GM12878 (cell line): ENCODE measurements around the gene AP1S3.

Experiments
- CEBPZ ChIP-seq: fragments of 150-350 bp; IDR thresholded peaks from 2 replicates; pipeline ENCODE4 v1.6.1; 2016; ENCODE audit warnings: low read depth, low read length
- CHD2 ChIP-seq: IDR thresholded peaks from 2 replicates; pipeline ENCODE4 v1.6.1; 2011; ENCODE audit warnings: low read depth, low read length, improper control_type of control experiment, borderline replicate concordance
- ELK1 ChIP-seq: IDR thresholded peaks from 2 replicates; pipeline ENCODE4 v1.6.1; 2012; ENCODE audit warnings: low read depth, low read length, improper control_type of control experiment
- GATAD2B ChIP-seq: fragments of 450-650 bp; conservative IDR thresholded peaks from 2 replicates; pipeline ENCODE4 v1.6.1; 2017; ENCODE audit warnings: low read depth, mild to moderate bottlenecking, moderate library complexity
- KAT2A ChIP-seq: conservative IDR thresholded peaks from 2 replicates; pipeline ENCODE4 v1.6.1; 2011; ENCODE audit warnings: low read depth, low read length; ENCODE audit not compliant: control insufficient read depth
- PBX3 ChIP-seq: IDR thresholded peaks from 2 replicates; pipeline ENCODE4 v1.6.1; 2011; ENCODE audit warnings: mild to moderate bottlenecking, low read depth, low read length, moderate library complexity; ENCODE audit not compliant: insufficient replicate concordance
- POLR2AphosphoS2 ChIP-seq: IDR thresholded peaks from 2 replicates; pipeline ENCODE4 v1.6.1; 2011; ENCODE audit warnings: low read depth, mild to moderate bottlenecking, low read length, improper control_type of control experiment, moderate library complexity
- POLR2AphosphoS5 ChIP-seq: IDR thresholded peaks from 2 replicates; pipeline ENCODE4 v1.6.1; 2011; ENCODE audit warnings: mild to moderate bottlenecking, low read length, inconsistent platforms
- RCOR1 ChIP-seq: conservative IDR thresholded peaks from 2 replicates; pipeline ENCODE4 v1.6.1; 2012; ENCODE audit warnings: low read depth, low read length, improper control_type of control experiment
- RUNX3 ChIP-seq: IDR thresholded peaks from 2 replicates; pipeline ENCODE4 v1.6.1; 2012; ENCODE audit warnings: low read length, inconsistent platforms
- SMC3 ChIP-seq: IDR thresholded peaks from 2 replicates; pipeline ENCODE4 v1.6.1; 2011; ENCODE audit warnings: low read length, improper control_type of control experiment, borderline replicate concordance
- ZSCAN29 ChIP-seq: fragments of 450-650 bp; IDR thresholded peaks from 2 replicates; pipeline ENCODE4 v1.6.1; 2017; ENCODE audit warnings: mild to moderate bottlenecking, moderate library complexity
- TF ChIP-seq, protein P1 (sequence below): fragments of 450-650 bp; conservative IDR thresholded peaks from 2 replicates; pipeline ENCODE4 v1.6.1; 2017; ENCODE audit warnings: mild to moderate bottlenecking, moderate library complexity
- TF ChIP-seq, protein P2 (sequence below), 3 experiments: IDR thresholded peaks in 2 of 3; conservative IDR thresholded peaks in 1 of 3; 2 replicates each; pipeline ENCODE4 v1.5.1; 2011; ENCODE audit warnings: low read depth in 3 of 3, low read length in 3 of 3, mild to moderate bottlenecking in 3 of 3, control low read depth in 2 of 3, moderate library complexity in 2 of 3, inconsistent platforms in 1 of 3, mixed read lengths in 1 of 3; ENCODE audit not compliant: control insufficient read depth in 2 of 3, insufficient read depth in 1 of 3; ENCODE audit errors: extremely low read depth in 1 of 3

DNA sequence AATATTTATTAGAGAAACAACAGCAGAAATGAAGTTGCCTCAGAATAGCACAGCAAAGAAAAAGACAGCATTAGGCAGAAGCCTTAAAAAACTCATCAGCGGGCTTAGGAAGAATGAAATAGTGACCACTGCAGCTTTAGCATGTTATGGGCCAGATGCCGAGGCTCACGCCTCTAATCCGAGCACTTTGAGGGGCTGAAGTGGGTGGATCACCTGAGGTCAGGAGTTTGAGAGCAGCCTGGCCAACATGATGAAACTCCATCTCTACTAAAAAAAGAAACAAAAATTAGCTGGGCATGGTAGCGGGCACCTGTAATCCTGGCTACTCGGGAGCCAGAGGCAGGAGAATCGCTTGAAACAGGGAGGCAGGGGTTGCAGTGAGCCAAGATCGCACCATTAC, 32.4 kb downstream of the AP1S3 start:
- TF ChIP-seq RUNX3 = no peak
- TF ChIP-seq, protein P1, sequence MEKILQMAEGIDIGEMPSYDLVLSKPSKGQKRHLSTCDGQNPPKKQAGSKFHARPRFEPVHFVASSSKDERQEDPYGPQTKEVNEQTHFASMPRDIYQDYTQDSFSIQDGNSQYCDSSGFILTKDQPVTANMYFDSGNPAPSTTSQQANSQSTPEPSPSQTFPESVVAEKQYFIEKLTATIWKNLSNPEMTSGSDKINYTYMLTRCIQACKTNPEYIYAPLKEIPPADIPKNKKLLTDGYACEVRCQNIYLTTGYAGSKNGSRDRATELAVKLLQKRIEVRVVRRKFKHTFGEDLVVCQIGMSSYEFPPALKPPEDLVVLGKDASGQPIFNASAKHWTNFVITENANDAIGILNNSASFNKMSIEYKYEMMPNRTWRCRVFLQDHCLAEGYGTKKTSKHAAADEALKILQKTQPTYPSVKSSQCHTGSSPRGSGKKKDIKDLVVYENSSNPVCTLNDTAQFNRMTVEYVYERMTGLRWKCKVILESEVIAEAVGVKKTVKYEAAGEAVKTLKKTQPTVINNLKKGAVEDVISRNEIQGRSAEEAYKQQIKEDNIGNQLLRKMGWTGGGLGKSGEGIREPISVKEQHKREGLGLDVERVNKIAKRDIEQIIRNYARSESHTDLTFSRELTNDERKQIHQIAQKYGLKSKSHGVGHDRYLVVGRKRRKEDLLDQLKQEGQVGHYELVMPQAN = no peak
- no peak for TF ChIP-seq ELK1
- TF ChIP-seq CHD2 = no peak
- TF ChIP-seq, protein P2, sequence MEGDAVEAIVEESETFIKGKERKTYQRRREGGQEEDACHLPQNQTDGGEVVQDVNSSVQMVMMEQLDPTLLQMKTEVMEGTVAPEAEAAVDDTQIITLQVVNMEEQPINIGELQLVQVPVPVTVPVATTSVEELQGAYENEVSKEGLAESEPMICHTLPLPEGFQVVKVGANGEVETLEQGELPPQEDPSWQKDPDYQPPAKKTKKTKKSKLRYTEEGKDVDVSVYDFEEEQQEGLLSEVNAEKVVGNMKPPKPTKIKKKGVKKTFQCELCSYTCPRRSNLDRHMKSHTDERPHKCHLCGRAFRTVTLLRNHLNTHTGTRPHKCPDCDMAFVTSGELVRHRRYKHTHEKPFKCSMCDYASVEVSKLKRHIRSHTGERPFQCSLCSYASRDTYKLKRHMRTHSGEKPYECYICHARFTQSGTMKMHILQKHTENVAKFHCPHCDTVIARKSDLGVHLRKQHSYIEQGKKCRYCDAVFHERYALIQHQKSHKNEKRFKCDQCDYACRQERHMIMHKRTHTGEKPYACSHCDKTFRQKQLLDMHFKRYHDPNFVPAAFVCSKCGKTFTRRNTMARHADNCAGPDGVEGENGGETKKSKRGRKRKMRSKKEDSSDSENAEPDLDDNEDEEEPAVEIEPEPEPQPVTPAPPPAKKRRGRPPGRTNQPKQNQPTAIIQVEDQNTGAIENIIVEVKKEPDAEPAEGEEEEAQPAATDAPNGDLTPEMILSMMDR (IDR thresholded peaks at IDR 0.05 in 2 of 3, conservative IDR thresholded peaks at IDR 0.05 in 1 of 3; ENCODE audit: control insufficient read depth in 2 of 3, extremely low read depth in 1 of 3, insufficient read depth in 1 of 3, low read depth in 3 of 3, low read length in 3 of 3) = no peak
- no peak for TF ChIP-seq KAT2A
- TF ChIP-seq POLR2AphosphoS5 = no peak
- TF ChIP-seq RCOR1 = no peak
- no peak for TF ChIP-seq POLR2AphosphoS2
- TF ChIP-seq CEBPZ = no peak
- TF ChIP-seq SMC3 = no peak
- TF ChIP-seq PBX3 = no peak
- no peak for TF ChIP-seq ZSCAN29
- TF ChIP-seq GATAD2B = no peak
